ENCODE results near the gene KIF18B. TPM values are rescaled to one million over a fixed set of nuclear protein-coding genes. Genes with fewer than 3 reads are reported as not detected.

The KIF18B gene
- polyA plus RNA-seq, 1 donor, result 7.7 TPM

DNA sequence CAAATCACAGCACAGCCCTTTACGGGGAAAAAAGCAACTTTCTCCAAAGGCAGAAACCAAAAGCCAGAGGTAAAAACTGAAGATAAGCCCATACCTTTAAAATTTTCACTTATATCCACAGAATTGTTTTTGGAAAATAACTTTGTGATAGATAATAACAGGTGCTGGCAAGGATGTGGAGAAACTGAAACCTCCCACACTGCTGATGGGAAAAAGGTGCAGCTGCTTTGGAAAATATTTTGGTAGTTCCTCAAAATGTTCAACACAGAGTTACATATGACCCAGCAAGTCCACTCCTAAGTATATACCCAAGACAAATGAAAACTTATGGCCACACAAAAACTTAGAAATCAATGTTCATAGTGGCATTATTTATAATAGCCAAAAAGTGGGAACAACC lies 60.6 kb downstream of the KIF18B start:
- Histone ChIP-seq H3K27ac (ENCODE audit: low read length) (no peak overlapping the region), H3K36me3 (ENCODE audit: control insufficient read depth, insufficient read depth, low read length) (peaks cover 57% of the 10 kb centered on the region), H3K27me3 (ENCODE audit: control insufficient read depth, insufficient read depth, low read length) (no peaks in the 10 kb centered on the region), H3K4me1 (ENCODE audit: control insufficient read depth, insufficient read depth, low read length) (no peaks in the 10 kb centered on the region), H3K4me3 (ENCODE audit: low read length) (no peak overlapping the region), H3K9me3 (ENCODE audit: control insufficient read depth, low read depth, low read length) (no peaks in the 10 kb centered on the region)
- no CpG with 5 or more reads among the region's 1 CpG for WGBS (ENCODE audit: insufficient coverage, low lambda C conversion rate)
- DNase-seq, result no peak

DNA sequence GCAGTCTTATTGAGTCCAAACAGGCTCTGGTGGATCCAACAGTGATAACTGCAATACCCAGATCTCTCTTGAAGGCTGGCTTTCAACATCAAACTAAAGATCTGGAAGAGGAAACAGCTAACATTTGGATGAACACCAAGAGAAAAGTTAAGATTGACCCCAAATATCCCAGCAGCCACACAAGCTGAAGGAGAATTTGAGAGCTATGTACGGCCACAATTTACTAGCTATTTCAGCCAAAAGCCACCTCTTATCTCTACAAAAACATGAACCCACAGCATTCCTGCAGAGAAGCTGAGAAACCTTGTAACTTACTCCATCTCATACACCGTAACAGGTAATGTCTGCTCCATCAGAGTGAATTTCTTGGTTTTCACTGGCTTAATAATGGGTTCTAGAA lies 62.6 kb downstream of the KIF18B start:
- H3K9me3 ChIP-seq (ENCODE audit: control insufficient read depth, low read depth, low read length), result no peaks in the 10 kb centered on the region
- no CpG with 5 or more reads among the region's 2 CpGs for WGBS (ENCODE audit: insufficient coverage, low lambda C conversion rate)
- DNase-seq, result no peak
- H3K27me3 ChIP-seq (ENCODE audit: control insufficient read depth, insufficient read depth, low read length), result no peaks in the 10 kb centered on the region
- H3K4me3 ChIP-seq (ENCODE audit: low read length), result no peak overlapping the region
- H3K4me1 ChIP-seq (ENCODE audit: control insufficient read depth, insufficient read depth, low read length), result no peaks in the 10 kb centered on the region
- H3K36me3 ChIP-seq (ENCODE audit: control insufficient read depth, insufficient read depth, low read length), result peaks cover 64% of the 10 kb centered on the region
- no peak overlapping the region for H3K27ac ChIP-seq (ENCODE audit: low read length)

DNA sequence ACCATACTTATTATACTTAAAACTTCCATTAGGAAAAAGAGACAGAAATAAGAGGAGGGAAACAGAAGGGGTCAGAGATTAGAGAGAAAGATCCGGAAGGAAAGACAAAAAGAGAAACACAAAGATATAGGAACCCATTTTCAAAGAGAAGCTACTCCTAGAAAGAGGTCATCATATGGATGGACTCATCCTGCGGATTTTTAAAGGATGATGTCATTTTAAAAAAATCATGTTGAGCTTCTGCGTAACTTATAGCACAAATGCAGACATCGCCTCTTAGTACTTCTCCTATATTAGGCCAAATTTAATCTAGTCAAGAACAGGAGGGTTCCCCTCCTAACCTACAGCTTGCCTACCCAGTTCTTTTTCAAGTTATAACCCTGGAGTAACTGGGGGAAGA lies 66.4 kb downstream of the KIF18B start:
- peaks cover 73% of the 10 kb centered on the region for H3K36me3 ChIP-seq (ENCODE audit: control insufficient read depth, insufficient read depth, low read length)
- no peak overlapping the region for H3K4me3 ChIP-seq (ENCODE audit: low read length)
- no peak for DNase-seq
- no peaks in the 10 kb centered on the region for H3K4me1 ChIP-seq (ENCODE audit: control insufficient read depth, insufficient read depth, low read length)
- WGBS (ENCODE audit: insufficient coverage, low lambda C conversion rate), result 90% methylated on average over 1 of the region's 4 CpGs
- H3K9me3 ChIP-seq (ENCODE audit: control insufficient read depth, low read depth, low read length), result no peaks in the 10 kb centered on the region
- H3K27ac ChIP-seq (ENCODE audit: low read length), result no peak overlapping the region
- H3K27me3 ChIP-seq (ENCODE audit: control insufficient read depth, insufficient read depth, low read length), result no peaks in the 10 kb centered on the region

DNA sequence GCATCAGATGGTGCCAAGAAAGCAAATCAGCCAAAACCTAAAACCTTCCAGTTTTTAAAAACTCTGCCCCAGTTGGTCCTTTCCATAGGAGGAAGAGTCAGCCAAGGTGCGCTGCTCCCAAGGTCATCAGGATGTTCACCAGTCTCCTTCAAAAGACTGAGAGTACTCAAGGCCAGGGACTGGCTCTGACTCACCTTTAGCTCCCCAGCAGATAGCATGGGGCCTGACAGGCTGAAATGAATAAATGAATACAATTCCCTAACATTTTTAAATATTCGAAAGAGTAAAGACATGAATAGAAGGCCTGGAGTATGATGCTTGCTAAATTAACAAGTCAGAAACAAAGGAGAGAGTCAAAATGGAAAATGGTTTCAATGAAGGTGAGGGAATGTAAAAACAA lies 67.5 kb downstream of the KIF18B start:
- H3K27ac ChIP-seq (ENCODE audit: low read length), result no peak overlapping the region
- no peaks in the 10 kb centered on the region for H3K4me1 ChIP-seq (ENCODE audit: control insufficient read depth, insufficient read depth, low read length)
- no peaks in the 10 kb centered on the region for H3K9me3 ChIP-seq (ENCODE audit: control insufficient read depth, low read depth, low read length)
- WGBS (ENCODE audit: insufficient coverage, low lambda C conversion rate), result 100% methylated on average over 1 of the region's 2 CpGs
- no peak for DNase-seq
- no peak overlapping the region for H3K4me3 ChIP-seq (ENCODE audit: low read length)
- H3K36me3 ChIP-seq (ENCODE audit: control insufficient read depth, insufficient read depth, low read length), result peaks cover 72% of the 10 kb centered on the region
- H3K27me3 ChIP-seq (ENCODE audit: control insufficient read depth, insufficient read depth, low read length), result no peaks in the 10 kb centered on the region

DNA sequence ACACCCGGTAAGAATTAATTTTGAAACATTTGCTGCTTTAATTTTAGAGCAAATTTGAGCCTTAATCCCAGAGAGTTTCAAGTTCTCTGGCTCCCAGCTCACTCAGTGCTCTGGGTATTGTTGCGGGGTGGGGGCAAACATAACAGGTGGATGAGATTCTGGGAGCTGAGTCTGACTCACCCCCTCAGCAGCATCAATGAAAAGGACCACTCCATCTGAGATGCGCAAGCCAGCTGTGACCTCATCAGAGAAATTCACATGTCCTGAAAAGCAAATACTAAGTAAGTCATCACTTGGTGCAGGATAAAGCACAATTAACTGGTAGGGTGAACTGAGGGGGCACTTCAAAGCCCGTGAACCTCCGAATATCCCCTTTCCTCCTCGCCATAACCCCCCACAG lies 68.2 kb downstream of the KIF18B start:
- DNase-seq, result no peak
- Histone ChIP-seq H3K27me3 (ENCODE audit: control insufficient read depth, insufficient read depth, low read length) (no peaks in the 10 kb centered on the region), H3K27ac (ENCODE audit: low read length) (no peak overlapping the region), H3K4me1 (ENCODE audit: control insufficient read depth, insufficient read depth, low read length) (no peaks in the 10 kb centered on the region), H3K36me3 (ENCODE audit: control insufficient read depth, insufficient read depth, low read length) (peaks cover 71% of the 10 kb centered on the region), H3K9me3 (ENCODE audit: control insufficient read depth, low read depth, low read length) (no peaks in the 10 kb centered on the region), H3K4me3 (ENCODE audit: low read length) (no peak overlapping the region)
- WGBS (ENCODE audit: insufficient coverage, low lambda C conversion rate), result no CpG with 5 or more reads among the region's 6 CpGs

DNA sequence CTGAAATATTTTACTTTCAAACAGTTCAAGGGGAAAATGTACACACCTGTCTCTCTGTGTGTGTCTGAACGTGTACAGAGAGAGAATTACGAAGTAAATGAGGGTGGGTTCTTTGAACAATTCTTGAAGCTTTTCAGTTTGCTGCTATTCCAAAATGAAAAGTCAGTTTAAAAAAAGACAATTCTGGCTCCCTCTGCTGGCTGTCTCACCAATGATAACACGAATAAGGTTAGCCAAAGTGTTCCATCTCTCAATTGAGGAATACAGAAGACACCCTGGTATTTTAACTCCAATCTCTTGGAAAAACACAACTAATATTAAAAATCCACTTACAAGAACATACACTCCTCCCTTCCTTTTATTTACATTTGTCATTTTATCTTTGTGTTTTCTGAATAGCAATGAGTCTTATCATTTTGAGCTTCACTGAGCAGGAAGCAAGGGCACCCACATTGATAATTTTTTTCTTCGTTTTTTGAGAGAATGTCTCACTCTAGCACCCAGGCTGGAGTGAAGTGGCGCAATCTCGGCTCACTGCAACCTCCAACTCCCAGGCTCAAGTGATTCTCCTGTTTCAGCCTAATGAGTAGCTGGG lies 68.8 kb downstream of the KIF18B start:
- WGBS (ENCODE audit: insufficient coverage, low lambda C conversion rate), result 20% methylated on average over 1 of the region's 6 CpGs
- no peak overlapping the region for H3K27ac ChIP-seq (ENCODE audit: low read length)
- H3K4me1 ChIP-seq (ENCODE audit: control insufficient read depth, insufficient read depth, low read length), result no peaks in the 10 kb centered on the region
- H3K9me3 ChIP-seq (ENCODE audit: control insufficient read depth, low read depth, low read length), result no peaks in the 10 kb centered on the region
- no peaks in the 10 kb centered on the region for H3K27me3 ChIP-seq (ENCODE audit: control insufficient read depth, insufficient read depth, low read length)
- no peak for DNase-seq
- H3K4me3 ChIP-seq (ENCODE audit: low read length), result no peak overlapping the region
- H3K36me3 ChIP-seq (ENCODE audit: control insufficient read depth, insufficient read depth, low read length), result peaks cover 70% of the 10 kb centered on the region

DNA sequence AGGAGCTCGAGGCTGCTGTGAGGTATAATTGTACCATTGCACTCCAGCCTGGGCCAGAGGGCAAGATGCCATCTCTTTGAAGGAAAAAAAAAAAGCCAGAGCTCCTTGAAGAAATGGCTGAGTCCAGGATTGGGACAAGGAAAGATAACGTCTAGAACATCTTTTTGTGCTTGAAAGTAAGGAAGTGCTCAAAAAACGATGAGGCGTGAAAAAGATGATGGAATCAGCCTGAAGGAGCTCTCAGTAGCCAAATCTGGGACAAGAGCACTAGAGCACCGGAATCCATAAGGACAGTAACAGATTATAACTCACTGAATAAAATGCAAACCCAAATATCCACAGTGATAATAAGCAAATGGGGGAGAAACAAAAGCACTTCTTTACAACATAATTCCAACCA lies 70.5 kb downstream of the KIF18B start:
- DNase-seq, result no peak
- Histone ChIP-seq H3K27me3 (ENCODE audit: control insufficient read depth, insufficient read depth, low read length) (no peaks in the 10 kb centered on the region), H3K36me3 (ENCODE audit: control insufficient read depth, insufficient read depth, low read length) (peaks cover 66% of the 10 kb centered on the region), H3K4me1 (ENCODE audit: control insufficient read depth, insufficient read depth, low read length) (no peaks in the 10 kb centered on the region), H3K4me3 (ENCODE audit: low read length) (no peak overlapping the region), H3K9me3 (ENCODE audit: control insufficient read depth, low read depth, low read length) (no peaks in the 10 kb centered on the region), H3K27ac (ENCODE audit: low read length) (no peak overlapping the region)
- 100% methylated on average over 3 of the region's 5 CpGs for WGBS (ENCODE audit: insufficient coverage, low lambda C conversion rate)

DNA sequence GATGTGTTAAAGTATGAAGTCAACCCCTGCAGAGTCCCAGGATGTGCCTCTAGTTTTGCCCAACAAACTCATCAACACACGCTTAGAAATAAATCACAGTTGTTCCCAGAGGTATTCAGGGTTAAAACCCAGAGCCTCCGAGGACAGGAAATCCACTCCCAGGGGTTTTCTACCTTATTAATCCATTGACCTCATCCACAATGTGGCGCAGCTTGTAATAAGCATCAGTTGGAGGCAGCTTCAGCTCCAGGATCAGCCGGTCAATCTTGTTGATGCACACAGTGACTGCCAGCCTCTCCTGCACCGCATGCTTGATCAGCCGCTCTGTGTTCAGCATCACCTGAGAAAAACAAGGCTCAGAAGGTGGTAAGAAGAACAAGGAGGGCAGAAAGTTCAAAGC lies 71.8 kb downstream of the KIF18B start:
- Histone ChIP-seq H3K4me3 (ENCODE audit: low read length) (no peak overlapping the region), H3K9me3 (ENCODE audit: control insufficient read depth, low read depth, low read length) (no peaks in the 10 kb centered on the region), H3K36me3 (ENCODE audit: control insufficient read depth, insufficient read depth, low read length) (peaks cover 64% of the 10 kb centered on the region), H3K27me3 (ENCODE audit: control insufficient read depth, insufficient read depth, low read length) (no peaks in the 10 kb centered on the region), H3K27ac (ENCODE audit: low read length) (no peak overlapping the region), H3K4me1 (ENCODE audit: control insufficient read depth, insufficient read depth, low read length) (no peaks in the 10 kb centered on the region)
- no peak for DNase-seq
- 100% methylated on average over 3 of the region's 6 CpGs for WGBS (ENCODE audit: insufficient coverage, low lambda C conversion rate)

Other genes starting within 250 kb of the KIF18B start
- gene DBF4B, start 239.1 kb downstream of the KIF18B start, polyA plus RNA-seq, result 11.6 TPM
- 1.2 TPM for gene ADAM11, start 188.8 kb downstream of the KIF18B start, polyA plus RNA-seq
- 8.2 TPM for gene GJC1, start 117.5 kb downstream of the KIF18B start, polyA plus RNA-seq
- gene HIGD1B, start 99.9 kb downstream of the KIF18B start, polyA plus RNA-seq, result 1.8 TPM
- gene EFTUD2, start 48.3 kb downstream of the KIF18B start, polyA plus RNA-seq, result 67.8 TPM
- 0.34 TPM for gene GFAP, start 32.3 kb downstream of the KIF18B start, polyA plus RNA-seq
- 14.3 TPM for gene C1QL1, start 20.5 kb upstream of the KIF18B start, polyA plus RNA-seq
- 26.3 TPM for gene DCAKD, start 103.9 kb upstream of the KIF18B start, polyA plus RNA-seq
- 51.0 TPM for gene NMT1, start 113.5 kb upstream of the KIF18B start, polyA plus RNA-seq
- gene PLCD3, start 184.7 kb upstream of the KIF18B start, polyA plus RNA-seq, result 13.7 TPM
- 16.6 TPM for gene ACBD4, start 187.9 kb upstream of the KIF18B start, polyA plus RNA-seq
- gene HEXIM1, start 200.7 kb upstream of the KIF18B start, polyA plus RNA-seq, result 36.1 TPM
- 11.1 TPM for gene HEXIM2, start 214.1 kb upstream of the KIF18B start, polyA plus RNA-seq